Measurements from ENCODE around the gene SMAD3.
"Not testable (repeated sequence)": the region's sequence is repeated elsewhere in the genome, so short reads cannot be mapped to it uniquely, and the experiment has no call there.

Gene SMAD3

GRCh38 chr15:67065531-67066005, at the start of gene SMAD3:
SMAD3 (plus strand) TSS chr15:67065602; CDS start chr15:67066155, 553 bp downstream.
- peak; percentile 65 for DNase-seq (ENCODE audit: low read depth)

GRCh38 chr15:67017311-67017710, 48.1 kb upstream of the SMAD3 start:
- DNase-seq (ENCODE audit: low read depth), result no peak

- DNase-seq (ENCODE audit: low read depth), result no peak
Observed at GRCh38 chr15:67018026-67018425, 47.4 kb upstream of the SMAD3 start.

GRCh38 chr15:67018441-67018840, 47.0 kb upstream of the SMAD3 start:
- no peak for DNase-seq (ENCODE audit: low read depth)

GRCh38 chr15:67019069-67019468, 46.3 kb upstream of the SMAD3 start:
- DNase-seq (ENCODE audit: low read depth), result no peak

- no peak for DNase-seq (ENCODE audit: low read depth)
Observed at GRCh38 chr15:67019884-67020520, 45.4 kb upstream of the SMAD3 start.

GRCh38 chr15:67020668-67021067, 44.7 kb upstream of the SMAD3 start:
- DNase-seq (ENCODE audit: low read depth), result not testable (repeated sequence)

- DNase-seq (ENCODE audit: low read depth), result no peak
Observed at GRCh38 chr15:67021455-67021854, 43.9 kb upstream of the SMAD3 start.

GRCh38 chr15:67022587-67023105, 42.8 kb upstream of the SMAD3 start:
- DNase-seq (ENCODE audit: low read depth), result no peak

- no peak for DNase-seq (ENCODE audit: low read depth)
Observed at GRCh38 chr15:67023517-67024313, 41.7 kb upstream of the SMAD3 start.

GRCh38 chr15:67024314-67024997, 40.9 kb upstream of the SMAD3 start:
- peak; percentile 11 for DNase-seq (ENCODE audit: low read depth)

GRCh38 chr15:67024998-67025368, 40.4 kb upstream of the SMAD3 start:
- DNase-seq (ENCODE audit: low read depth), result no peak

- DNase-seq (ENCODE audit: low read depth), result no peak
Observed at GRCh38 chr15:67025719-67026609, 39.4 kb upstream of the SMAD3 start.

- DNase-seq (ENCODE audit: low read depth), result no peak
Observed at GRCh38 chr15:67026610-67026967, 38.8 kb upstream of the SMAD3 start.

GRCh38 chr15:67028440-67028839, 37.0 kb upstream of the SMAD3 start:
- not testable (repeated sequence) for DNase-seq (ENCODE audit: low read depth)

GRCh38 chr15:67030036-67030762, 35.2 kb upstream of the SMAD3 start:
- DNase-seq (ENCODE audit: low read depth), result no peak

GRCh38 chr15:67031331-67031730, 34.1 kb upstream of the SMAD3 start:
- no peak for DNase-seq (ENCODE audit: low read depth)

GRCh38 chr15:67032608-67033007, 32.8 kb upstream of the SMAD3 start:
- no peak for DNase-seq (ENCODE audit: low read depth)

GRCh38 chr15:67033012-67033411, 32.4 kb upstream of the SMAD3 start:
- no peak for DNase-seq (ENCODE audit: low read depth)

- DNase-seq (ENCODE audit: low read depth), result peak; percentile 14
Observed at GRCh38 chr15:67033571-67034044, 31.8 kb upstream of the SMAD3 start.

- DNase-seq (ENCODE audit: low read depth), result no peak
Observed at GRCh38 chr15:67035886-67036285, 29.5 kb upstream of the SMAD3 start.

Data from stimulated activated CD8-positive, alpha-beta memory T cell treated with anti-CD3 and anti-CD28 coated beads, Interleukin-4, amount 100 ng/mL, for 24 hours (primary cell).